Fibroblast of skin of left biceps (primary cell): Measurements from ENCODE around the gene CACNA1A.
"Not testable (repeated sequence)": the region's sequence is repeated elsewhere in the genome, so short reads cannot be mapped to it uniquely, and the experiment has no call there.

ENCODE experiments used
- DNase-seq, 2 experiments: peaks; one replicate each; pipeline ENCODE4 v3.0.0-alpha.2; 2013; ENCODE audit warnings: low read depth in 2 of 2

Gene CACNA1A

DNA sequence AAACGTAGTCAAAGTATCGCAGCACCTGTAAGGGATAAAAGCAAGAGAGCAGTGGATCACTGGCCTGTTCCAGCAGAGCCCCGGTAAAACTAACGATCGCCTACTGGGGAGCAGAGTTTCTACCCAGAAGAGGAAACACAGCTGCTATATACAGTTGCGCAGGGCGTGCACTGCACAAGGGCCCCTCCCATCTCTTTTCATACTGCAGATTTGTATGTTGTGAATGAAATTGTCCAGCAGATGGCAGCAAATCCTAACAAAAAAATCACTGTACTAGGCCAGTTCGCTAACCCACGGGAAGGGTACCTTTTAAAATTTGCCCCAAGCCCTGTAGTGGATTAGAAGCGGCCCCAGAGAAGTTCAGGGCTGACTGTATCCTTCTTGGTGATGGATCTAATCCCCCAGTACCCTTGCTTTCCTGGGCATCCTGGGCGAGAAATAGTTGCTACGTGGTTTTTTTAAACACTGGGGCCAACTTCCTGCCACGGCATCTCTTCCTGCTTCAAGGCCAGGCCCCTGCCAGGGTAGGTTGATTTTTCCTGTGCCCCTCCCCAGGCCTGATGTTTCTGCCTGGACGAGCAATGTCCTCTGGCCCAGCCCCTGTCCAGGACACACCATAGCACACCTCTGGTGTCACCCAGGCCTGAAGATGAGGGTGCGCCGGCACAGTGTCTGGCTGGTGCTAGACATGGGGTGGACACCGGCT is 229.0 kb downstream of the CACNA1A start:
- DNase-seq, result peak; percentile 36 to 40

DNA sequence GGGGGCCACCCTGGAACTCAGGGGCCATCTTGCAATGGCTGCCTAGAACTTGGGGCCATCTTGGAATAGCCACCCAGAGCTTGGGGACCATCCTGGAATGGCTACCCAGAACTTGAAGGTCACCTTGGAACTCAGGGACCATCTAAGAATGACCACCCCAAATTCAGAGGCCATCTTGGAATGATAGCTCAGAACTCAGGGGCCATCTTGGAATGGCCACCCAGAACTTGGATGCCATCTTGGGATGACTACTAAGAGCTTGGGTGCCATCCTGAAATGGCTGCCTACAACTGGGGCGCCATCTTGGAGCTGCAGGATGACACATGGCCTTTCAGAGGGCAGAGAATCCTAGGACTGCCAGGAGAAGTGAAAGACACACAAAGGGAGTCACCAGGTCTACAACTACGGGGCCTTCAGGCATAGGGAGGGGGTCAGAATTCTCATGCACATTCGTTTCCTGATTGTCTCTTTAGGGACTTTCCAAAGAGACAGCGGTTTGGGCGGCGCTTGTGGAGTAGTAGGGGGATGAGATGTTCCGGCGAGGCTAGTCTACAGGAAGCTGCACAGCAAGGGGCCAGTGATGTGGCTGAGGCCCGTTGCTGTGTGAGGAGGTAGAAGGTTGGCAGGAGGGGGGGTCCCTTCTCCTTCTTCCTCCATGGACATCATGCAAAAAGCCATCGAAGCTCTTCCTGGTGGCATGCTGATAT is 231.1 kb downstream of the CACNA1A start:
- no peak for DNase-seq

DNA sequence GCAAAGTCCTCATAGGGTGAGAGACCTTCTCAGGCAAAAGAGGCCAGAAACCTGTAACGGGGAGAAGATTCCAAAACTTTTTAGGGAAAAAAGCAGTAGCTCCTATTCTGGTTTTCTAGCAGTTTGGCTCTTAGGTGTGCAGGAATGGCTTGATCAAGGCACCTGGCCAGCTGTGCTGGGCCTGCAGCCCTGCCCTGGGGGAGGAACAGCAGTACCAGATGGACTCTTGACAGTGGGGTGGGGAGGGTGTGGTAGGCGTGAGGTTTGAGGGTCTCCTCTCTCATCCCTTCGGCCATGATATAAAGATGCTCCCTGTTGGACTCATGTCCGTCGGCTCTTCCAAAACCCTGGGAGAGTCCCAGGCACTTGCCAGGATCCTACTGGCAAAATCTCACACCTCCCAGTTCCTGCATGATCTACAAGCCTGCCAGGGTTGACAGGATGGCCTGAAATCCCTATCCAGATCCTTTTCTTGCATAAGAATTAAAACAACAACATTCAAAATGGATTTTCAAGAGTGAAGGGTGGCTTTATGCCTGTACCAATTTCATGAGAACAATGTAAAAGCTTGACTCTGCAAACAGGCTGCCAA is 235.7 kb downstream of the CACNA1A start:
- DNase-seq, result no peak

DNA sequence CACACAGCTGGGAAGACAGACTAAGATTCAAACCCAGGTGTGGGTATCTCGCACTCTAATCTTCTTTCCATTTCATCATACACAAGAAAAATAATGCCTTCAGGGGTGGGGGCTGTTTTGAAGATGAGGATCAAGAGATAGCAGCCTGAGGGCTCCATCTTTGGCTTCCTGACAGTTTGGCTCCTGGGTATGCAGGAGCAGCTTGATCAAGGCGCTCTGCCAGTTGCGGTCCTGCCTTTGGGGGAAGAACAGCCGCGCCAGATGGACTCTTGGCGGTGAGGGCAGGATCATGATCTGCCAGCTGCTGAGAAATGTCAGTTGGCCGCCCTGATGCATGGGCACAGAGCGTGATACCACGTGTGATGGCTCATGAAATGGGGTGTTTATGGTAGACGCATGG is 236.9 kb downstream of the CACNA1A start:
- DNase-seq, result no peak

DNA sequence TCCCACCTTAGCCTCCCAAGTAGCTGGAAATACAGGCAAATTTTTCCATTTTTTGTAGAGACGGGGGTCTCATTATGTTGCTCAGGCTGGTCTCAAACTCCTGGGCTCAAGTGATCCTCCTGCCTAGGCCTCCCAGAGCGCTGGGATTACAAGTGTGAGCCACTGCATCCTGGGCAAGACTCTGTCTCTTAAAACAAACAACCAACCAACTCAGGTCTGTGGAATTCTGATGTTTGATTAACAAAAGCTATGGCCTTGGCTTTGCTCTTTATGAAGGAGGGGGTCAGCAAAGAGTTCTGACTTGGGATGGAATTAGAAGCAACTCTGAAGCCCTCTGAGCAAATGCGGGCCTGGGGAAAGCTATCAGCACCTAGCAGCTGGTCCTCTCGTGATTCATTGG is 238.4 kb downstream of the CACNA1A start:
- DNase-seq, result no peak

DNA sequence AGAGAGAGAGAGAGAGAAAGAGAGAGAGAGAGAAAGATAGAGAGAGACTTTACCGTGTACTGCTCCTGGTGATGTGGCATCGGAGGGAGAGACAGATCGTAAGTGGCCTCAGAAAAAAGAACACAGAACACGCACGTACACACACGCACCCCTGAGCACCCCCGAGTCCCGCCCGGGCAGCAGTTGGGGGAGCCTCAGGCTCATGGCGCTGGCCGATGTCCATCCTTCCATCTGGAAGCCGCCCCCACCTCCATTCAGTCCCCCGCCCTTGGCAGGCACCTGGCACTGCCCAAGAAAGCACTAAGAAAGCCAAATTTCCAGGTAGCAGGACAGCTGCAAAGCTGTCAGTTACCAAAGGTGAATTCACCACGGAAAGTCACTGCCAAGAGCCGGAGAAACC is 239.1 kb downstream of the CACNA1A start:
- no peak for DNase-seq

DNA sequence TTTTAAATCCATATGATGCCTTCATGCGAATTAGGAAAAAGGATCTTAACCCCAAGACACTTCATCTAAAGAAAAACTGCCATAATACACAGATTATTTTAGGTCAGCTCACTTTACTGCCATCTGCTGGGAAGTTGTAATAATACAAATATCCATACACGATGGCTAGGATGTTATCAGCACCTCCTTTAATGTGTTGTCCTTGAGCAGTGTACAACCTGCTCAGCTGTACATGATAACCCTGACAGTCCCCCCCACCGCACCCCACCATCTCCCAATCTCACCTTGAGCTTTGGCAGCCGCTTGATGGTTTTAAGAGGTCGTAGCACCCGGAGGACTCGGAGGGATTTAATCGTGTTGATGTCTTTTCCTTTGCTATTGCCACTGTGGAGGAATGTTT is 243.8 kb downstream of the CACNA1A start:
- peak in 1 of 2 experiments; percentile 33 for DNase-seq

DNA sequence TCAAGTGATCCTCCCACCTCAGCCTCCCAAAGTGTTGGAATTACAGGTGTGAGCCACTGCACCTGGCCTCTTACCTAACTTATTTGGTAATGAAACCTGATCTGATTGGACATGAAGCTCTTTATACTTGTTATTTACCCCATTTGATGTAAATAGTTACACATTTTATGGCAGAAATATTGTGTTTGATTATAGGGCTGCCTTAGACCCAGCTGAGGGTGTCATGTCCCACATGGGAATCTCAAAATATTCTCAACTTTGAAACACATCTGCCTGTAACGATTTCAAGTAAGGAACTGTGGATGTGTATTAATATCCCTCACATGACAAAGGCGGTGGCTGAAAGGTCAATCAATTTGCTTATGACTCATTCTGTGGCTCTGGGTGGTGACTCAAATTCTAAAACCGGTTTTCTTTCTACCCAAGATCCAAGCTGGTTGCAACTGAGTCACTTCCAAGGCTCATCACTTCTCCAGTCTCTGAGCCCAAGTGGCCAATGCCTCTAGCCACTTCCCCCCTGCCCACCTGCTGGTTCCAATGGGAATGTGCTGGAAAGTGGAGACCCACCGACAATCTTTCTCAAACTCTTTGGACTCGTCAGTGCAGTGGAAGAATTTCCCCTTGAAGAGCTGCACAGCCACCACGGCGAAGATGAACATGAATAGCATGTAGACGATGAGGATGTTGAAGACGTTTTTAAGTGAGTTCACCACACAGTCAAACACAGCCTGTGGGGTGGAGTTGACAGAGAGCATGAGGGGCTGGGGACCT is 245.2 kb downstream of the CACNA1A start:
- DNase-seq, result peak; percentile 21 to 23

DNA sequence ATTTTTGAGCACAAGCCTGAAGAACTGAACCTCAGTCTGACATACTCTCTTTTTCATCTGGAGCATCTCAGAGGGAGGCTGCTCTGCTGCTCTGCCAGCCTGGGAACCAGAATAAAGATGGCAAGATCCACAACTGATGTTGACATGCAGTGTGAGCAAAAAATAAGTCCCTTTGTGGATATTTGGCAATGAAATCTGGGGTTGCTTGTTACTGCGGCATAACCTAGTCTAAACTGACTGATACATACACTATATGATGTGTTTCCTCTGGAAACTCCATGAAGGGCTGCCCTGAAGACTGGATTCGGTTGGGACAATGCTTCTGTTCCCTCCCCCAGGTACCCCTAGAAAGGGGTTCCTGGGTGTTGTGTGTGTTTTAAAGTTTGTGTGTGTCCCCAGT is 249.4 kb downstream of the CACNA1A start:
- DNase-seq, result no peak

DNA sequence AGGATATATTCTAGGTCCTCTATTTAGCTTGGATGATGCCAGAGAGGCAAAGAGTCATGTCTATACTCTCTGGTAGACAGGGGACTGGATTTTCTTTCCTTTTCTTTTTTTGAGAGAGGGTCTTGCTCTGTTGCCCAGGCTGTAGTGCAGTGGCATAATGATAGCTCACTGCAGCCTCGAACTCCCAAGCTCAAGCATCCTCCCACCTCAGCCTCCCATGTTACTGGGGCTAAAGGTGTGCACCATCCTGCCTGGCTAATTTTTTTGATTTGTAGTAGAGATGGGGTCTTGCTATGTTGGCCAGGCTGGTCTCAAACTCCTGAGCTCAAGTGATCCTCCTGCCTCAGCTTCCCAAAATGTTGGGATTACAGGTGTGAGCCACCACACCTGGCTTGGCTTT is 249.9 kb downstream of the CACNA1A start:
- DNase-seq, result not testable (repeated sequence)

DNA sequence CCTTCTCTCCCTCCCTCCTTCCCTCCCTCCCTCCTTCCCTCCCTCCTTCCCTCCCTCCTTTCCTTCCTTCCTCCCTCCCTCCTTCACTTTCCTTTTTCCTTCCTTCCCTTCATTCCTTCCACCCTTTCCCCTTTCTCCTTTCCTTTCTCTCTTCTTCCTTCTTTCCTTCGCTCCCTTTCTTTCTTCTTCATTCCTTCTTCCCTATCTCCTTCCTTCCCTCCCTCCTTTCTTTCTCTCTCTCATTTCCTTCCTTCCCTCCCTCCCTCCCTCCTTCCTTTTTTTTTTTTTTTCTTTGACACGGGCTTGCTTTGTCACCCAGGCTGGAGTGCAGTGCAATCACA is 250.6 kb downstream of the CACNA1A start:
- no peak for DNase-seq

DNA sequence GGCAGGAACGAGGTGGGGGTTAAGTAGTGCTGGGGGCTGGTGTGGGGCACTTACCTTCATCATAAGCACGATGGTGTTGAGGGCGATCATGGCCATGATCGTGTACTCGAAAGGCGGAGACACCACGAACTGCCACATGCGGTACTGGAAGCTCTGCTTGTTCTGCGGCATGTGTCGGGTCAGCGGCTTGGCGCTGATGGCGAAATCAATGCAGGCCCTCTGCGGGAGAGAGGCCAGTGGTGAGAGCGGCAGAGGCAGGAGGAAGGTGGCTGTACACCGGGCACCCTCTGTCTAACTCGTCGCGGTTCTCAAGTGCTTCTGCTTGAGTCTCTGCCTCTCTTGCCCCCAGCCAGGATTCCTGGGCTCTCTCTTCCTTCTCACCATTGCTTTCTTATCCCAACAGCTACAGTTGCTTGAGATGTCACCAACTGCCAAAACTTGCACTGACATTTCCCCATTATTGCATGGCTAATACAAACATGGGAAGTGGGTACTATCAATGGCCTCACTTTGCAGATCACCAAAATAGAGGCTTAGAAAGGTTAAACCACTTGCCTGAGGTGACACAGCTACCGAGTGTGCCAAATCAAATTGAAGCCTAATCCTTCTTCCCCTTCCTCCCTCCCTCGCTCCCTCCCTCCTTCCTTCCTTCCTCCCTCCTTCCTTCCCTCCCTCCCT is 251.1 kb downstream of the CACNA1A start:
- DNase-seq, result no peak

DNA sequence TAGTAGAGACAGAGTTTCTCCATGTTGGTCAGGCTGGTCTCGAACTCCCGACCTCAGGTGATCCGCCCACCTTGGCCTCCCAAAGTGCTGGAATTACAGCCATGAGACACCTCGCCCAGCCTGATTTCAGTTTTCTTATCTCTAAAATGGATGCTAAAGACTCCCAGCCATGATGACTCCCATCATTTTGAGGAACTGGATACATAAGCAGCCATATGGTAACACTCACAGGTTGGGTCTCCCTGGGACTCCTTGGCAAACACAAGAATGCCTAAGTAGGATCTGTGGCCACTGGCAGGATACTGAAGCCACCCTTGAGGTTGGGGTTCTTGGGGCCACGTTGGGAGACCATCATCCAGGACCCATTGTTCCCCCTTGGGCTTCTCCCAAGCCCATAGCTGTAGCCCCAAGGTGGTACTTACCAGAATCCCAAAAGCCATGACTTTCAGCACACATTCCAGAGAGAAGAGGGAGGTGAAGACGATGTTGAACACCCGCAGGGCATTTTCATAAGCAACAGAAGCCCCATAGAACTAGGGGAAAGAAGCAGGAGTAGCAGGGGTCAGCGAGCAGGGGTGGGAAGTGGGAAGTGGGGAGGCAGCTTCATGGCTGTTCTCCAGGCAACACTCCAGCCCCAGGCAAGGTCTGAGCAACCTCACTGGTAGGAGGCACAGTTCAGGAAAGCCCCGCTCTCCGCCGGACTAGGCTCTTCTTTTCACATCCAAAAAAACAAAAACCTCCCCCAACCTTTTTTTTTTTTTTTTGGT is 253.5 kb downstream of the CACNA1A start:
- no peak for DNase-seq

DNA sequence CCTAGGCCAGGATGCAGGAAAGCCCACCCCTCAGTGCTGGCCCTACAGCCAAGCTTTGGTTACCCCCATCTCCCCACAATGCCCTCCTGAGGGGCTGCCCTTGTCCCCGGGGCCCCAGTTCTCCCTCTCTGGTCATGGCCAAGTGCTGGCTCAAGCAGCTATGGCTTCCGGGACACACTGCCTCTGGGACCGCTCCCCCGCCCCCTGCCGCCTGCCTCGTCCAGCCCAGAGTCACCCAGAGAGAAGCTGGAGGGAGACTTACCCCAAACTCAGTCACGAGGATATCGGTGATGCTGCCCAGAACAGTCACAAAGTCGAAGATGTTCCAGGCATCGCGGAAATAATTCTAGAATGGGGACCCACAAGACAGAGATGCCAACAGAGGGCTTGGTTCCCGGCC is 261.4 kb downstream of the CACNA1A start:
- DNase-seq, result no peak

DNA sequence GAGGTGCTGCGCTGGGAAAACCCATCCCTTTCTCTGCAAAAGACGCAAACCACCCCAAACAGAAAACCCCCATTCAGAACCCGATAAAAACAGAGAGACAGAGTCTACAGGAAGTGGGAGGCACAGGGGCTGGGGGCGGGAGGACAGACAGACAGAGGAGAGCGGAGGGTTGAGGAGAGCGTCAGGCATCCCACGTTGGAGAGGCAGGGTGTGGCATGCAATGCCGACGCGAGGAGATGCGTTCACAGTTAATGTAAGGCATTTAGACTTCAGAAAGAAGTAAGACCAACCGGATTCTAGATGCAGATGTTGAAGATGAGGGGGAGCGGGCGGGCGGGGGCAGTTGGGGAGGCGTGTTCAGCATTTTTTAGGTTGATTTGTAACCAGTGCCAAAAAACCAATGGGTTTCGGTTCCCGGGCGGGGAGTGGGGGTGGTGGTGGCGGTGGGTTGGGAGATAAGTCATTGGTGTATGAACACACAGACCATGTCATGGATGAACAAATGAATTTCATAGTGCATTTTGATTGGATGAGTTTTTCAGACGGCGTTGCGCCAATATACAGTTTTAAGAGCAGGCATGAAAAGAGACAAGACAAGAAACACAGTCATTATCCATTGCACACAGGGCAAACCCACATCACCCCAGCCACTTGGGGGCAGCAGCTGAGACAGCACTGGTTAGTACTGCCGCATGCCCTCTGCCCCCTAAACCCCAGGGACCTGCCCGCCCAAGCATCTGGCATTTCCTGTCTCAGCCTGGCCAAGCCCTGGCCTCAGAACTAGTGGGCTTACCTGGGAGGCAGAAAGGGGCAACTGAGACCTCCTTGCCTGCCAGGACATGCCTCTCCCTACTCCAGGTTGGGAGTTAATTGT is 264.8 kb downstream of the CACNA1A start:
- no peak for DNase-seq

DNA sequence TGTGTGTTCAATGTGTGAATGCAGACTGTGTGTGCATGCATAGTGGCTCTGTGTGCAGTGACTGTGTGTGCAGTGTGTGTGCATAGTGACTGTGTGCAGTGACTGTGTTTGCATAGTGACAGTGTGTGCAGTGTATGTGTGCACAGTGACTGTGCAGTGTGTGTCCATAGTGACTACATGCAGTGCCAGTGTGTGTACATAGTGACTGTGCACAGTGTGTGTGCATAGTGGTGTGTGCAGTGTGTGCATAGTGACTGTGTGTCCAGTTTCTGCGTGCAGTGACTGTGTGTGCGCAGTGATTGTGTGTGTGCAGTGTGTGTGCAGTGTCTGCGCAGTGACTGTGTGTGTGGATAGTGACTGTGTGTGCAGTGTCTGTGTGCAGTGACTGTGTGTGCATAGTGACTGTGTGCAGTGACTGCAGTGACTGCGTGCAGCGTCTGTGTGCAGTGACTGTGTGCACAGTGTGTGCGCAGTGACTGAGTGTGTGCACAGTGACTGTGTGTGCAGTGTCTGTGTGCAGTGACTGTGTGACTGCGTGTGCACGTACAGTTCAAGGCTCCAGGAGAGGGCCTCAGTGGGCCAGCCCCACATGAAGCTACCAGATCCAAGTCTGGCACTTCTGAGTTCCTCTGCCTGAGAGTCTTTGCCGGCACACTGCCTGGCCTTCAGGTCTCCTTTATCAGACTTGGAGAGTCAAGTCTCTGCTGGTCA is 265.8 kb downstream of the CACNA1A start:
- no peak for DNase-seq

DNA sequence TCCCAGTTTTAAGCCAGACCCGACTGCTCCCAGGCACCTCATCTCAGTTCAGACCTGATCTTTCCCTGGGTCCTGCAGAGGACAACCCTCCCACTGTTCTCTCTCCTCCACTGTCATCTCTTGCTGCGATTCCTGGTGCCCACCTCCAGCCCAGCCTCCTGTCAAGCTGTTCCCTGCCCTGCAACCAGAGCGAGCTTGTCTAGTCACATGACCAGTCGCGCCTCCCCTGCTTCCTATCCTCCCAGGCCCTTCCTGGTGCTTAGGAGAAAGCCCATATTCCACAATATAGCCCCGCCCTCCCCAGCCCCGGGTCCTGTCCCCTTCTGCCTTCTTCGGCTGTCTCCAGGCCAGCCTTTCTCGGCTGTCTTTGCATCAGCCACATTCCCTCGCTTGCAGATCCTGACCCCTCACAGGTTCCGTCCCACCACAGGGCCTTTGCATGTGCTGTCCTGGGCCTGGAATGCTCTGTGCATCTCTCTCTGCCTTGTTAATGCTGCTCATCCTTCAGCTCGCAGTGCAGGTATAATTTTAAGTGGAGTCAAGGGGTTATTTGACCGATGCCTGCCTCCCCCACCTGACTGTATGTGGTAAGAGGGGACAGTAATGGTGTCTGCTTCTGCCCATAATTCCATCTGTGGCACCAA is 267.3 kb downstream of the CACNA1A start:
- DNase-seq, result no peak

DNA sequence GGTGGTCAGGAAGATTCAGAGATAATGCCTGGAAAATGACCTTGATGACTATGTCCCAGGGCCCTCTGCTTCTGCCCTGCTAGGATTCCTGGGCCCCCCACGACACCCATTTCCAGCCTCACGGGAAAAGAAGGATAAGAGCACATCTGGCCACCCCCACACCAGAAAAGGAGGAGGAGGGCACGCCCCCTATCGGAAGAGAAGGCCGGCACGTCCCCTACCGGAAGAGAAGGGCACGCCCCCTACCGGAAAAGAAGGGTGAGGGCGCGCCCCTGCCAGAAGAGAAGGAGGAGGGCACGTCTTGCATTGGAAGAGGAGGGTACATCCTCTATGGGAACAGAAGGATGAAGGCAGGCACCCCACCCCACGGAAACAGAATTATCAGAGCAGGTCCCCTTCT is 271.8 kb downstream of the CACNA1A start:
- DNase-seq, result no peak

DNA sequence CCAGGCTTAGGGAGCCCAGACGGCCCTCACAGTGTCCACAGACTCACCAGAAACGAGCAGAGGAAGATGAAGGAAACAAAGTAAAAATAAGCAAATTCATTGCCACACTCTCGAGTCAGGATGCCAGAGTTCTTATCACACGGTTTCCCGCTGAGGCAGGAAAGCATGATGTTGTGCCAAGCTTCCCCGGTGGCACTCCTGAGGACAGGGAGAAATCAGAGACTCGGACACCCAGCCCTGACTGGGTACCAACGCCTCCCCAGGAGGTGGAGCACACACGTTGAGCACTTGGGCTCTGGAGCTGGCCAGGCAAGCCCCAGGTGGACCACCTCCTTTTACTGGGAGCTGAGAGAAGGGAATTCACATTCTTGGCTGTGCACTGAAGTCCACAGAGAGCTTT is 274.6 kb downstream of the CACNA1A start:
- DNase-seq, result no peak
